CD14-positive monocyte (primary cell): ENCODE measurements around the gene CNTD1. TPM values are rescaled to one million over a fixed set of nuclear protein-coding genes. Genes with fewer than 3 reads are reported as not detected.

ENCODE experiments used
- DNase-seq, 3 donors: peaks; one replicate each; pipeline ENCODE4 v3.0.0-alpha.2; 2011 to 2022
- H2AFZ ChIP-seq: 2 replicates; pipeline ENCODE4 v1.6.0; 2012; ENCODE audit warnings: mild to moderate bottlenecking, low read depth, low read length, inconsistent platforms; ENCODE audit not compliant: insufficient read depth, poor library complexity, severe bottlenecking
- H3K27ac ChIP-seq, 2 donors: 1 replicate in 1 of 2; 2 replicates in 1 of 2; pipeline ENCODE4 v1.5.1; 2012 to 2013; ENCODE audit warnings: low read length in 2 of 2, control low read depth in 1 of 2, inconsistent platforms in 1 of 2, low read depth in 1 of 2, mild to moderate bottlenecking in 1 of 2
- H3K27me3 ChIP-seq, 2 donors: one replicate each; pipeline versions ENCODE4 v1.6.0 to v1.6.1; 2011 to 2013; ENCODE audit warnings: low read length in 2 of 2; ENCODE audit not compliant: control insufficient read depth in 2 of 2, insufficient read depth in 2 of 2
- H3K36me3 ChIP-seq, 2 donors: replicated peaks in 1 of 2; 1 replicate in 1 of 2; 2 replicates in 1 of 2; pipeline versions ENCODE4 v1.5.1 to v1.6.1; 2012 to 2013; ENCODE audit warnings: low read length in 2 of 2, control low read depth in 1 of 2, inconsistent platforms in 1 of 2, mild to moderate bottlenecking in 1 of 2; ENCODE audit not compliant: insufficient read depth in 2 of 2, control insufficient read depth in 1 of 2
- H3K4me1 ChIP-seq, 2 donors: 1 replicate in 1 of 2; 2 replicates in 1 of 2; pipeline versions ENCODE4 v1.5.1 to v1.6.1; 2012 to 2013; ENCODE audit warnings: low read length in 2 of 2, control low read depth in 1 of 2, inconsistent platforms in 1 of 2, mild to moderate bottlenecking in 1 of 2, moderate library complexity in 1 of 2; ENCODE audit not compliant: insufficient read depth in 2 of 2, control insufficient read depth in 1 of 2
- H3K4me2 ChIP-seq: replicated peaks from 2 replicates; pipeline ENCODE3; 2012; ENCODE audit warnings: low read length, moderate library complexity, mild to moderate bottlenecking; ENCODE audit not compliant: poor library complexity, severe bottlenecking; ENCODE audit errors: extremely low read depth
- H3K4me3 ChIP-seq, 3 experiments: fragments of 200-600 bp in 1 of 3; sonication (generic) in 1 of 3; replicated peaks in 1 of 3; 1 replicate in 2 of 3; 2 replicates in 1 of 3; pipeline ENCODE4 v1.5.1; 2011 to 2013; ENCODE audit warnings: low read length in 3 of 3, mild to moderate bottlenecking in 3 of 3, control low read depth in 2 of 3, low read depth in 2 of 3, inconsistent platforms in 1 of 3, moderate library complexity in 1 of 3
- H3K79me2 ChIP-seq: 2 replicates; pipeline ENCODE4 v1.6.0; 2012; ENCODE audit warnings: mild to moderate bottlenecking, control low read depth, inconsistent platforms, low read length, moderate library complexity; ENCODE audit not compliant: insufficient read depth
- H3K9ac ChIP-seq: 2 replicates; pipeline ENCODE4 v1.6.0; 2017; ENCODE audit warnings: low read length, mild to moderate bottlenecking; ENCODE audit not compliant: insufficient read depth, poor library complexity, severe bottlenecking
- H3K9me3 ChIP-seq, 2 donors: replicated peaks in 1 of 2; 1 replicate in 1 of 2; 2 replicates in 1 of 2; pipeline versions ENCODE4 v1.5.1 to v1.6.1; 2012 to 2013; ENCODE audit warnings: low read length in 2 of 2, control low read depth in 1 of 2; ENCODE audit not compliant: control insufficient read depth in 1 of 2, insufficient read depth in 1 of 2
- H4K20me1 ChIP-seq: 2 replicates; pipeline ENCODE4 v1.6.0; 2012; ENCODE audit warnings: mild to moderate bottlenecking, low read length, control low read depth, moderate library complexity; ENCODE audit not compliant: insufficient read depth
- H3K27ac Mint-ChIP-seq, 7 donors: one replicate each; pipeline ENCODE4 v1.8.0; 2020; ENCODE audit warnings: mild to moderate bottlenecking in 7 of 7, mixed read lengths in 7 of 7, moderate library complexity in 6 of 7, inconsistent platforms in 2 of 7
- H3K27me3 Mint-ChIP-seq, 3 donors: one replicate each; pipeline ENCODE4 v1.8.0; 2021 to 2022; ENCODE audit warnings: low read depth in 3 of 3, mild to moderate bottlenecking in 3 of 3, mixed read lengths in 3 of 3, moderate library complexity in 3 of 3, inconsistent platforms in 1 of 3
- H3K36me3 Mint-ChIP-seq, 2 donors: one replicate each; pipeline ENCODE4 v1.8.0; 2020; ENCODE audit warnings: mixed read lengths in 2 of 2, inconsistent platforms in 1 of 2, mild to moderate bottlenecking in 1 of 2
- H3K4me1 Mint-ChIP-seq: one replicate; pipeline ENCODE4 v1.8.0; 2020; ENCODE audit warnings: mild to moderate bottlenecking, mixed read lengths
- H3K4me3 Mint-ChIP-seq, 2 donors: one replicate each; pipeline ENCODE4 v1.8.0; 2020; ENCODE audit warnings: mild to moderate bottlenecking in 2 of 2, mixed read lengths in 2 of 2, moderate library complexity in 1 of 2
- H3K9me3 Mint-ChIP-seq, 7 donors: one replicate each; pipeline ENCODE4 v1.8.0; 2020 to 2022; ENCODE audit warnings: mixed read lengths in 7 of 7, mild to moderate bottlenecking in 6 of 7, moderate library complexity in 6 of 7, inconsistent platforms in 2 of 7
- WGBS: methylation state at CpG from one replicate; pipeline ENCODE4 v1.1.5; 2013; ENCODE audit warnings: missing lambda C conversion rate; ENCODE audit not compliant: insufficient coverage; 5-methylcytosine and 5-hydroxymethylcytosine counted together
- intact Hi-C, 2 donors: fragments of 100-400 bp; cut with micrococcal nuclease; formaldehyde crosslinking; loops; one replicate each; pipeline versions ENCODE4 v1.15.0 to v1.15.1; 2023
- polyA minus RNA-seq: library from RNA; depleted of rRNA, polyadenylated mRNA; stranded (reverse); fragments of >200 nt; gene quantifications from 2 replicates; pipeline ENCODE4 v1.2.3, GENCODE V29; 2012
- polyA plus RNA-seq, 3 donors: library from polyadenylated mRNA; depleted of rRNA in 1 of 3; unstranded in 2 of 3; stranded (reverse) in 1 of 3; fragments of 300-500 nt in 2 of 3; fragments of >200 nt in 1 of 3; fragmentation: Illumina TruSeq in 2 of 3; gene quantifications; 1 replicate in 2 of 3; 2 replicates in 1 of 3; pipeline ENCODE4 v1.2.3, GENCODE V29; 2012 to 2021
- total RNA-seq, 12 experiments: library from RNA in 1 of 12; stranded (reverse) in 1 of 12; fragments of 120-200 nt in 1 of 12; gene quantifications; one replicate each; pipeline ENCODE4 v1.2.4 and lab custom pipeline; 2013 to 2026; ENCODE audit warnings: mixed read lengths in 6 of 12, inconsistent platforms in 1 of 12
- TF ChIP-seq, protein P1 (sequence below): fragments of 200-600 bp; IDR thresholded peaks from one replicate; pipeline ENCODE4 v1.8.0; 2022; ENCODE audit warnings: antibody characterized with exemption, mild to moderate bottlenecking

CNTD1 gene, protein sequence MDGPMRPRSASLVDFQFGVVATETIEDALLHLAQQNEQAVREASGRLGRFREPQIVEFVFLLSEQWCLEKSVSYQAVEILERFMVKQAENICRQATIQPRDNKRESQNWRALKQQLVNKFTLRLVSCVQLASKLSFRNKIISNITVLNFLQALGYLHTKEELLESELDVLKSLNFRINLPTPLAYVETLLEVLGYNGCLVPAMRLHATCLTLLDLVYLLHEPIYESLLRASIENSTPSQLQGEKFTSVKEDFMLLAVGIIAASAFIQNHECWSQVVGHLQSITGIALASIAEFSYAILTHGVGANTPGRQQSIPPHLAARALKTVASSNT
- 0.06 TPM for total RNA-seq (2013)
- polyA plus RNA-seq, result not detected
- not detected in 2 replicates for polyA minus RNA-seq
- 0 to 1.7 (median 0.08) reads per million in 11 experiments for total RNA-seq (lab: John Stamatoyannopoulos, UW)

DNA sequence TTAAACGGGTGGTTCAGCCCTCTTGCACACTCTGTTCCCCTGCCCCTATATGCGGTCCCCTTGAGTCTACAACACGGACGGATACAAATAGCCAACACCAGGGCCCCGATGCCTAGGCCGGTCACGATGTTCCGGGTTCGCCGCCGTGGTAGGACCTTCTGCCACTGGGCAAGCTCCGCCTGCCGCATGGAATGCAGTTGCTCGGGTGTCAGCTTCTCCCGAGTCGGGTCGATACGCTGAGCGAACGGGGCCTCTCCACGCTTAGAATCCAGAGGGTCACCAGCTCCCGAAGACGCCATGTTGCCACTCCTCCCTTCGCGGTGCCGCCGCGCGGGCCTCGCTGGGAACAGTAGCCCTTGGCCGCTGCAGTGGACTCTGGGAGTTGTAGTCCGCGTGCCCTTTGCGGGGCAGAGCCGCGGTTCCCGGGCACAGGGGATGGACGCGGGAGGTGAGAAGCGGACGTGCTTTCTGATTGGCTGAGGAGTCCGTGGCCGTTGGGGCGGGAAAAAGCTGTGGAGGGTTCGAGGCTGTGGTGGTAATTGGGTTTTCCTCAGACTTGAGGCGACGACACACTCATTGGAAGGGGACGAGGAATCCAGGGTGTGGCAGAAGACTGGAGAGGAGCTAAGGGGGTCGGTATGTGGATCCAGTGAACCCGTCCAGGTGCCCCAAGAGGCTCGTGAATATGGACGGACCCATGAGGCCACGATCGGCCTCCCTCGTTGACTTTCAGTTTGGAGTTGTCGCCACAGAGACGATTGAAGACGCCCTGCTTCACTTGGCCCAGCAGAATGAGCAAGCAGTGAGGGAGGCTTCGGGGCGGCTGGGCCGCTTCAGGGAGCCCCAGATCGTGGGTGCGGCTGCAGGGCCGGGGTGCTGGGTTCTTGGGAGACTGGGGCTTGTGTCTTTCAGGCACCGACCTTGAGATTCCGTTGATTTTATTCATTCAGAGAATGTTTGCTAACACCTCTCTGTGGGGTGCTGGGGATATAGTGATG, at the start of gene CNTD1, which contains the start of gene COA3:
Gene CNTD1 (plus strand): TSS at position 479 of the 998 bp plus-strand sequence. CDS start 207 bp downstream, at position 686.
Gene COA3 (minus strand): TSS at position 322 of the 998 bp plus-strand sequence. CDS start 23 bp downstream, at position 299.
- Histone ChIP-seq H3K4me2 (peak within 1 kb of the TSS; percentile 81), H3K79me2 (peaks cover 10% of the 10 kb centered on the region), H4K20me1 (no peaks in the 10 kb centered on the region), H3K27me3 (no peaks in the 10 kb centered on the region), H3K4me3 (peak within 1 kb of the TSS; percentile 71 to 96 (median 86)), H3K27ac (peak within 1 kb of the TSS in 1 of 2 donors; percentile 79), H3K36me3 (peaks cover 0 to 6% of the 10 kb centered on the region in 2 donors), H3K9me3 (no peaks in the 10 kb centered on the region), H3K9ac (peak within 1 kb of the TSS; percentile 76), H3K4me1 (peaks cover 13 to 19% of the 10 kb centered on the region in 2 donors), H2AFZ (peak within 1 kb of the TSS; percentile 92)
- Mint-ChIP-seq H3K27ac (peak within 1 kb of the TSS in 6 of 7 donors; percentile 75 to 91 (median 84)), H3K4me1 (peaks cover 27% of the 10 kb centered on the region), H3K9me3 (no peaks in the 10 kb centered on the region), H3K36me3 (peaks cover 11 to 16% of the 10 kb centered on the region in 2 donors), H3K4me3 (peak within 1 kb of the TSS; percentile 91 to 94), H3K27me3 (peaks cover 6 to 18% (median 7%) of the 10 kb centered on the region in 3 donors)
- WGBS, result 25% methylated on average over 65 of the region's 66 CpGs
- intact Hi-C loops, result no loop called here
- DNase-seq, result peak; percentile 60 to 72 (median 67)
- TF ChIP-seq, protein P1, sequence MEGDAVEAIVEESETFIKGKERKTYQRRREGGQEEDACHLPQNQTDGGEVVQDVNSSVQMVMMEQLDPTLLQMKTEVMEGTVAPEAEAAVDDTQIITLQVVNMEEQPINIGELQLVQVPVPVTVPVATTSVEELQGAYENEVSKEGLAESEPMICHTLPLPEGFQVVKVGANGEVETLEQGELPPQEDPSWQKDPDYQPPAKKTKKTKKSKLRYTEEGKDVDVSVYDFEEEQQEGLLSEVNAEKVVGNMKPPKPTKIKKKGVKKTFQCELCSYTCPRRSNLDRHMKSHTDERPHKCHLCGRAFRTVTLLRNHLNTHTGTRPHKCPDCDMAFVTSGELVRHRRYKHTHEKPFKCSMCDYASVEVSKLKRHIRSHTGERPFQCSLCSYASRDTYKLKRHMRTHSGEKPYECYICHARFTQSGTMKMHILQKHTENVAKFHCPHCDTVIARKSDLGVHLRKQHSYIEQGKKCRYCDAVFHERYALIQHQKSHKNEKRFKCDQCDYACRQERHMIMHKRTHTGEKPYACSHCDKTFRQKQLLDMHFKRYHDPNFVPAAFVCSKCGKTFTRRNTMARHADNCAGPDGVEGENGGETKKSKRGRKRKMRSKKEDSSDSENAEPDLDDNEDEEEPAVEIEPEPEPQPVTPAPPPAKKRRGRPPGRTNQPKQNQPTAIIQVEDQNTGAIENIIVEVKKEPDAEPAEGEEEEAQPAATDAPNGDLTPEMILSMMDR, result no peak
